Type B pancreatic cell (in vitro differentiated cells): ENCODE measurements around the gene KRTAP4-9. TPM values are rescaled to one million over a fixed set of nuclear protein-coding genes. Genes with fewer than 3 reads are reported as not detected.
"Not testable (repeated sequence)": the region's sequence is repeated elsewhere in the genome, so short reads cannot be mapped to it uniquely, and the experiment has no call there.

ENCODE experiments used
- DNase-seq: peaks from one replicate; pipeline ENCODE4 v3.0.0; 2021; ENCODE audit warnings: mixed read lengths; ENCODE audit not compliant: unreplicated experiment; ENCODE audit errors: extremely low spot score
- H3K27ac Mint-ChIP-seq: 2 replicates; pipeline ENCODE4 v1.8.0; 2021; ENCODE audit warnings: mild to moderate bottlenecking, mixed read lengths
- H3K27me3 Mint-ChIP-seq: 2 replicates; pipeline ENCODE4 v1.8.0; 2021; ENCODE audit warnings: mixed read lengths
- H3K36me3 Mint-ChIP-seq: 2 replicates; pipeline ENCODE4 v1.8.0; 2021; ENCODE audit warnings: mixed read lengths
- H3K4me1 Mint-ChIP-seq: one replicate; pipeline ENCODE4 v1.8.0; 2021; ENCODE audit warnings: mixed read lengths; ENCODE audit not compliant: unreplicated experiment
- H3K4me3 Mint-ChIP-seq: 2 replicates; pipeline ENCODE4 v1.8.0; 2021; ENCODE audit warnings: mild to moderate bottlenecking, mixed read lengths
- H3K9me3 Mint-ChIP-seq: 2 replicates; pipeline ENCODE4 v1.8.0; 2021; ENCODE audit warnings: mixed read lengths
- total RNA-seq: library from RNA; stranded (reverse); gene quantifications from 2 replicates; pipeline ENCODE4 v1.2.1, GENCODE V29; 2021; ENCODE audit warnings: low replicate concordance
- TF ChIP-seq, protein P1 (sequence below): fragments of 200-600 bp; sonication (generic); conservative IDR thresholded peaks from 2 replicates; pipeline ENCODE4 v1.5.0; 2021; ENCODE audit warnings: antibody characterized with exemption, mild to moderate bottlenecking

KRTAP4-9 gene
- total RNA-seq, 1 donor from 2014 or later, result not detected

DNA sequence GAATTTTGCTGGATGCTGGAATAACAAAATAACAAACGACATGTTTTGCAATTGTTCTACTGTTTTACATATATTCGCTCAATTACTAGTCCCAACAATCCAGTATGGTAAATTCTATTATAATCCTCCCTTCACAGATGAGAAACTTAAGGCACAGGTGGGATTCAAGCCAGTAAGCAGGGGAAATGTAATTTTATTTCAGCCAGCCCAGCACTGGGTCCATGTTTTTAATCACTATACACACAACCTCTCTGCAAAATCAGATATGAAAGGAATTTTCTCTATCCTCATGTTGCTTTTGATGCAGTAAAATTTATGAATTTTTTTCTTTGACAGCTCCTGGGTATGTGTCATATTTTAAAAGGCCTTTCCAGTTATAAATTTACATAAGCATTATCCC, 40.1 kb downstream of the KRTAP4-9 start:
- Mint-ChIP-seq H3K9me3 (peaks cover 22% of the 10 kb centered on the region), H3K4me1 (no peaks in the 10 kb centered on the region), H3K27ac (no peak overlapping the region), H3K4me3 (no peak overlapping the region), H3K27me3 (peaks cover 4% of the 10 kb centered on the region), H3K36me3 (peaks cover 8% of the 10 kb centered on the region)
- TF ChIP-seq, protein P1, sequence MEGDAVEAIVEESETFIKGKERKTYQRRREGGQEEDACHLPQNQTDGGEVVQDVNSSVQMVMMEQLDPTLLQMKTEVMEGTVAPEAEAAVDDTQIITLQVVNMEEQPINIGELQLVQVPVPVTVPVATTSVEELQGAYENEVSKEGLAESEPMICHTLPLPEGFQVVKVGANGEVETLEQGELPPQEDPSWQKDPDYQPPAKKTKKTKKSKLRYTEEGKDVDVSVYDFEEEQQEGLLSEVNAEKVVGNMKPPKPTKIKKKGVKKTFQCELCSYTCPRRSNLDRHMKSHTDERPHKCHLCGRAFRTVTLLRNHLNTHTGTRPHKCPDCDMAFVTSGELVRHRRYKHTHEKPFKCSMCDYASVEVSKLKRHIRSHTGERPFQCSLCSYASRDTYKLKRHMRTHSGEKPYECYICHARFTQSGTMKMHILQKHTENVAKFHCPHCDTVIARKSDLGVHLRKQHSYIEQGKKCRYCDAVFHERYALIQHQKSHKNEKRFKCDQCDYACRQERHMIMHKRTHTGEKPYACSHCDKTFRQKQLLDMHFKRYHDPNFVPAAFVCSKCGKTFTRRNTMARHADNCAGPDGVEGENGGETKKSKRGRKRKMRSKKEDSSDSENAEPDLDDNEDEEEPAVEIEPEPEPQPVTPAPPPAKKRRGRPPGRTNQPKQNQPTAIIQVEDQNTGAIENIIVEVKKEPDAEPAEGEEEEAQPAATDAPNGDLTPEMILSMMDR, result no peak
- DNase-seq, result no peak

DNA sequence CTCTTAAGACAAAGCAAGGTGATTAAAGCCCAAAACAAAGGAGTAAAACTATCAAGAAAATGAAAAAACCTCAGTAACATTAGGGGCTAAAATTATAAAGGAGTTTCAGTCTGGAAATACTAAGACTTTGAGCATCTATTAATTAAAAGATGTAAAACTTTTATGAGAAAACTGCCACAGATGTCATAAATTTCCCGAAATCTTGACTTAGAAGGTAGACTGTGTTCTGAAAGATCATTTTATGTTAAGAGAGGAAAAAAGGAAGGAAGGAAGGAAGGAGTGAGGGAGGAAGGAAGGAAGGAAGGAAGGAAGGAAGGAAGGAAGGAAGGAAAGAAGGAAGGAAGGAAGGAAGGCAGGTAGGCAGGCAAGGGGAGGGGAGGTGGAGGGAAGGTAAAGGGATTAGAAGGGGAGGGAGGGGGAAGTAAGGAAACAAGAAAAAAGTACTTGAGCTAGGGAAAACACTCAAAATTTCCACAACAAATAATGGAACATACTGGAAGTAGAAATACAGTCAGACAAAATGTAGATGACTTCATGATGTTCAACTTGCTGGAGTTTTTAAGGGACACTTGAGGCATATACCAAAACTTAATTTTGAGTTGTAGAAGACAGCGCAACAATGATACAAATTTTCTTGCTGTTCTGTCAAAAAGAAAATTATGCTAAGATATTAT, 42.5 kb downstream of the KRTAP4-9 start:
- TF ChIP-seq, protein P1, result no peak
- Mint-ChIP-seq H3K36me3 (peaks cover 3% of the 10 kb centered on the region), H3K4me3 (no peak overlapping the region), H3K9me3 (peaks cover 9% of the 10 kb centered on the region), H3K27me3 (peaks cover 4% of the 10 kb centered on the region), H3K4me1 (no peaks in the 10 kb centered on the region), H3K27ac (no peak overlapping the region)
- DNase-seq, result no peak

DNA sequence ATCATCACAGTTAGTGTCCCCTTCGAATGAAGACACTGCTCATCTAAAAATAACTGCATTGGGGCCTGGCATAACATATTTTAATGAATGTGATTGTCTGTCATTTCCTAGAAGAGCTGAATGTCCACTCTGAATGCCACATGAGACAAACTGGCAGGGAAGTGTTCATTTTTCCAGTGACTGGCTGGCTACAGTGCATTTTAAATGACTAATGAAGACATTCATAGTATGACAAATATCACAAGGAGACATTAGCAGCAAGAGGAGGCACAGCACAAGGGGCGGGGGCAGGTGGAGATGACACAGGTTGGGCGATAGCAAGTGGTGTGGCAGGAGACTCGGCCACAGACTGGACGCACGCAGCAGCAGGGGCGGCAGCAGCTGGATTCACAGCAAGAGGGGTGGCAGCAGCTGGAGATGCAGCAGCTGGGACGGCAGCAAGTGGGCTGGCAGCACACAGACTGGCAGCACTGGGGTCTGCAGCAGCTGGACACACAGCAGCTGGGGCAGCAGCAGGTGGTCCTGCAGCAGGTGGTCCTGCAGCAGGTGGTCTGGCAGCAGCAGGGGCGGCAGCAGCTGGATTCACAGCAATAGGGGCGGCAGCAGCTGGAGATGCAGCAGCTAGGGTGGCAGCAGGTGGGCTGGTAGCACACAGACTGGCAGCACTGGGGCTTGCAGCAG, 43.9 kb downstream of the KRTAP4-9 start:
- not testable (repeated sequence) for H3K4me3 Mint-ChIP-seq, H3K4me1 Mint-ChIP-seq, H3K27me3 Mint-ChIP-seq, H3K27ac Mint-ChIP-seq, DNase-seq, H3K36me3 Mint-ChIP-seq, H3K9me3 Mint-ChIP-seq

DNA sequence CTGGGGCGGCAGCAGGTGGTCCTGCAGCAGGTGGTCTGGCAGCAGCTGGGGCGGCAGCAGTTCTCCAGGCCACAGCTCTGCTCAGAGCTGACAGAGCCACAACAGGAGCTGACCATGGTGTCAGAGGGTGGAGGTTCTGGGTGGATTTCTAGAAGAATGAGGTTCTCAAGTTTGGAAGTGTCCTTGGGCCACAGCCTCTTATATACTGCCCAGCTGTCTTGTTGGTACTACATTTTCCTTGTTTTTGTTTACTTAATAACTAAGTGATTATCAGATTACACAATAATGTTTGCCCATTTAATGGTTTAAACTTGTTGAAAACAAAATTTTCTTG, 44.4 kb downstream of the KRTAP4-9 start, which contains the start of gene KRTAP4-5:
Gene KRTAP4-5, minus strand, starts transcription at position 174 of the 334 bp plus-strand sequence. Its CDS starts 58 bp downstream, at position 116.
- TF ChIP-seq, protein P1, result no peak
- Mint-ChIP-seq H3K4me3 (no peak within 1 kb of the TSS), H3K27me3 (peaks cover 4% of the 10 kb centered on the region), H3K9me3 (no peaks in the 10 kb centered on the region), H3K4me1 (no peaks in the 10 kb centered on the region), H3K27ac (no peak within 1 kb of the TSS), H3K36me3 (no peaks in the 10 kb centered on the region)
- no peak for DNase-seq

DNA sequence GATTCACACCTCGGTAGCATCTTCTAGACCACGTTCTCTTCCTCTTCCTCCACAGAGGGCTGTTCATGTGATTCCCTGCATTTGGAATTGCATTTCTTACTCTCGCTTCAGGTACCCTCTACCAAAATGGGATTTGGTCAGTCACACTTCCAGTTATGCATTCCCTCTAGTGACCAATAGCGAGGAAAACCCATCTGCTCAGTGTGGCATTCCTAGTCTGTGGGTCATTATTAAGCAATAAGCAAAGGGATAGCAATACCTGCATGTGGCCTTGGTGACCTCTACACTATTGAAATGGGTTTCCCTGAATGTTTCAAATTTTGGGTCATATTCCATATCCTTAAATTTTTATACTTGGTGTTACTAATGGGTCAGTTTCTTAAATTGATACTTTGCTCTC, 44.8 kb downstream of the KRTAP4-9 start:
- TF ChIP-seq, protein P1, result no peak
- Mint-ChIP-seq H3K27me3 (peaks cover 4% of the 10 kb centered on the region), H3K36me3 (no peaks in the 10 kb centered on the region), H3K4me3 (no peak overlapping the region), H3K9me3 (no peaks in the 10 kb centered on the region), H3K4me1 (no peaks in the 10 kb centered on the region), H3K27ac (no peak overlapping the region)
- DNase-seq, result no peak

DNA sequence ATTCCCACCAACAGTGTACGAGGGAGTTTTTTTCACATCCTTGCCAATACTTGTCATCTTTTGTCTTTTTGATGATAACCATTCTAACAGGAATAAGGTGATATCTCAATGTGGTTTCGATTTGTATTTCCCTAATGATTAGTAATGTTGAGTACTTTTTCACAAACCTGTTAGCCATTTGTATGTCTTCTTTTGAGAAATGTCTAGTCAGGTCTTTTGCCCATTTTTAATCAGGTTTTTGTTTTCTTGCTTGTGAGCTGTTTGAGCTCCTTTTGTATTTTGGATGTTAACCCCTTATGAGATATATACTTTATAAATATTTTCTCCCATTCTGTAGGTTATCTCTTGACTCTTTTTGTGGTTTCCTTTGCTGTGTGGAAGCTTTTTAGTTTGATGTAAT, 46.3 kb downstream of the KRTAP4-9 start:
- no peak overlapping the region for H3K4me3 Mint-ChIP-seq
- DNase-seq, result no peak
- H3K27me3 Mint-ChIP-seq, result peaks cover 4% of the 10 kb centered on the region
- no peak overlapping the region for H3K27ac Mint-ChIP-seq
- H3K4me1 Mint-ChIP-seq, result no peaks in the 10 kb centered on the region
- no peaks in the 10 kb centered on the region for H3K36me3 Mint-ChIP-seq
- TF ChIP-seq, protein P1, result no peak
- H3K9me3 Mint-ChIP-seq, result no peaks in the 10 kb centered on the region
